CD4-positive, alpha-beta T cell treated with Interleukin-15 for 1 hour (primary cell): Measurements from ENCODE around the gene GPATCH1.
"Not testable (repeated sequence)": the region's sequence is repeated elsewhere in the genome, so short reads cannot be mapped to it uniquely, and the experiment has no call there.

Experiments used
- DNase-seq: peaks from one replicate; pipeline ENCODE4 v3.0.0-alpha.2; 2020

The GPATCH1 gene

GRCh38 chr19:33163481-33163880 lies 82.5 kb downstream of the GPATCH1 start:
- DNase-seq: no peak

- DNase-seq: not testable (repeated sequence)
These were observed 85.1 kb downstream of the GPATCH1 start for GRCh38 chr19:33166037-33166436.

- no peak for DNase-seq
These were observed 86.5 kb downstream of the GPATCH1 start for GRCh38 chr19:33167438-33167837.

- DNase-seq: no peak
These were observed 87.5 kb downstream of the GPATCH1 start for GRCh38 chr19:33168528-33168927.

GRCh38 chr19:33171222-33171795 lies 90.3 kb downstream of the GPATCH1 start:
- DNase-seq: no peak

- DNase-seq: no peak
These were observed 91.0 kb downstream of the GPATCH1 start for GRCh38 chr19:33171916-33172359.

- DNase-seq: no peak
These were observed 93.2 kb downstream of the GPATCH1 start for GRCh38 chr19:33174186-33174585.

- no peak for DNase-seq
These were observed 94.3 kb downstream of the GPATCH1 start for GRCh38 chr19:33175156-33175782.

GRCh38 chr19:33175886-33176669 lies 95.1 kb downstream of the GPATCH1 start:
- DNase-seq: no peak

GRCh38 chr19:33176670-33177416 lies 95.9 kb downstream of the GPATCH1 start:
- DNase-seq: peak; percentile 97

- DNase-seq: peak; percentile 85
These were observed 96.5 kb downstream of the GPATCH1 start for GRCh38 chr19:33177417-33177979.
